IMR-90 (cell line): ENCODE data around the gene EXOC4. TPM values are rescaled to one million over a fixed set of nuclear protein-coding genes. Genes with fewer than 3 reads are reported as not detected.

Experiments
- ATAC-seq: fragments of 200-7000 bp; cut with Tn5 transposase; 2 replicates; pipeline ENCODE4 v1.9.1; 2020; ENCODE audit warnings: low read depth, mild to moderate bottlenecking, moderate library complexity
- BruUV-seq: library from RNA; stranded (reverse); fragments of 400-500 nt; replicated peaks from 2 replicates; lab custom pipeline; 2021; lab: Mats Ljungman, UMichigan
- CTCF ChIA-PET: fragments of 300-600 bp; formaldehyde crosslinking; extraction: SDS; loops from one replicate; lab custom pipeline; 2021; ENCODE audit warnings: antibody characterized with exemption; lab: Yijun Ruan, JAX
- POLR2A ChIA-PET: fragments of 300-600 bp; sonication (Branson Sonifier 250); formaldehyde crosslinking; loops from one replicate; lab custom pipeline; 2022; ENCODE audit warnings: antibody characterized with exemption; ENCODE audit not compliant: unreplicated experiment; lab: Charles Lee
- DNase-seq: peaks from one replicate; pipeline ENCODE4 v3.0.0; 2013
- H2AFZ ChIP-seq: replicated peaks from 2 replicates; pipeline ENCODE3; 2013; ENCODE audit warnings: low read length, mild to moderate bottlenecking; ENCODE audit not compliant: poor library complexity
- H2AK5ac ChIP-seq: 2 replicates; pipeline ENCODE4 v1.6.1; 2013; ENCODE audit warnings: low read depth, low read length, inconsistent platforms
- H2AK9ac ChIP-seq: replicated peaks from 2 replicates; pipeline ENCODE3; 2013; ENCODE audit warnings: mild to moderate bottlenecking, low read depth, low read length, moderate library complexity; ENCODE audit not compliant: poor library complexity
- H2BK120ac ChIP-seq: 2 replicates; pipeline ENCODE4 v1.6.1; 2013; ENCODE audit warnings: low read depth, low read length, inconsistent platforms
- H2BK15ac ChIP-seq: 3 replicates; pipeline ENCODE4 v1.6.1; 2013; ENCODE audit warnings: low read depth, low read length, inconsistent platforms
- H2BK20ac ChIP-seq: 2 replicates; pipeline ENCODE4 v1.6.1; 2013; ENCODE audit warnings: low read depth, mild to moderate bottlenecking, inconsistent platforms, low read length, moderate library complexity
- H2BK5ac ChIP-seq: 2 replicates; pipeline ENCODE4 v1.6.1; 2013; ENCODE audit warnings: mild to moderate bottlenecking, low read depth, low read length, inconsistent platforms; ENCODE audit not compliant: poor library complexity, severe bottlenecking
- H3K14ac ChIP-seq: replicated peaks from 2 replicates; pipeline ENCODE4 v1.6.1; 2013; ENCODE audit warnings: low read depth, low read length, inconsistent platforms
- H3K18ac ChIP-seq: 2 replicates; pipeline ENCODE4 v1.6.1; 2013; ENCODE audit warnings: low read depth, low read length, control low read depth
- H3K23ac ChIP-seq: 2 replicates; pipeline ENCODE4 v1.6.1; 2013; ENCODE audit warnings: low read depth, low read length, inconsistent platforms
- H3K27ac ChIP-seq: 2 replicates; pipeline ENCODE4 v1.5.1; 2013; ENCODE audit warnings: mild to moderate bottlenecking, control low read depth, low read length; ENCODE audit not compliant: insufficient read depth
- H3K27me3 ChIP-seq: 2 replicates; pipeline ENCODE4 v1.6.1; 2013; ENCODE audit warnings: low read length; ENCODE audit not compliant: control insufficient read depth, insufficient read depth
- H3K36me3 ChIP-seq: 2 replicates; pipeline ENCODE4 v1.6.1; 2013; ENCODE audit warnings: low read length, mixed read lengths; ENCODE audit not compliant: control insufficient read depth, insufficient read depth
- H3K4ac ChIP-seq: 2 replicates; pipeline ENCODE4 v1.6.1; 2013; ENCODE audit warnings: low read depth, low read length, inconsistent platforms
- H3K4me1 ChIP-seq: 2 replicates; pipeline ENCODE4 v1.6.1; 2013; ENCODE audit warnings: low read length, mixed read lengths; ENCODE audit not compliant: control insufficient read depth, insufficient read depth
- H3K4me2 ChIP-seq: 2 replicates; pipeline ENCODE4 v1.6.1; 2013; ENCODE audit warnings: low read depth, mild to moderate bottlenecking, control low read depth, low read length, moderate library complexity
- H3K4me3 ChIP-seq: 2 replicates; pipeline ENCODE4 v1.5.1; 2013; ENCODE audit warnings: low read depth, mild to moderate bottlenecking, control low read depth, low read length, moderate library complexity; ENCODE audit not compliant: insufficient read depth
- H3K56ac ChIP-seq: 2 replicates; pipeline ENCODE4 v1.6.1; 2013; ENCODE audit warnings: low read length, inconsistent platforms; ENCODE audit not compliant: insufficient read depth; ENCODE audit errors: extremely low read depth
- H3K79me1 ChIP-seq, 2 experiments: 2 replicates each; pipeline ENCODE4 v1.6.1; 2013; ENCODE audit warnings: low read length in 2 of 2, inconsistent platforms in 1 of 2, low read depth in 1 of 2
- H3K9ac ChIP-seq: 2 replicates; pipeline ENCODE4 v1.6.1; 2013; ENCODE audit warnings: low read depth, low read length, control low read depth
- H3K9me1 ChIP-seq: 2 replicates; pipeline ENCODE4 v1.6.1; 2013; ENCODE audit warnings: low read length, inconsistent platforms; ENCODE audit not compliant: insufficient read depth
- H3K9me3 ChIP-seq: 2 replicates; pipeline ENCODE4 v1.6.1; 2013; ENCODE audit warnings: low read length; ENCODE audit not compliant: control insufficient read depth, insufficient read depth
- H4K20me1 ChIP-seq: 2 replicates; pipeline ENCODE4 v1.6.1; 2013; ENCODE audit warnings: low read length, inconsistent platforms; ENCODE audit not compliant: insufficient read depth
- H4K5ac ChIP-seq: 2 replicates; pipeline ENCODE4 v1.6.1; 2013; ENCODE audit warnings: mild to moderate bottlenecking, low read depth, low read length, control low read depth
- H4K8ac ChIP-seq, 2 experiments: 2 replicates each; pipeline ENCODE4 v1.6.1; 2013; ENCODE audit warnings: low read depth in 2 of 2, low read length in 2 of 2, control low read depth in 1 of 2, inconsistent platforms in 1 of 2
- H4K91ac ChIP-seq: 2 replicates; pipeline ENCODE4 v1.6.1; 2013; ENCODE audit warnings: low read depth, low read length, inconsistent platforms; ENCODE audit not compliant: insufficient read depth
- BHLHE40 ChIP-seq: fragments of 150-350 bp; IDR thresholded peaks from 2 replicates; pipeline ENCODE4 v1.6.1; 2016; ENCODE audit warnings: mild to moderate bottlenecking, low read depth, low read length
- CEBPB ChIP-seq: IDR thresholded peaks from 2 replicates; pipeline ENCODE4 v1.6.1; 2012; ENCODE audit warnings: low read depth, low read length, improper control_type of control experiment
- CHD1 ChIP-seq: IDR thresholded peaks from 2 replicates; pipeline ENCODE4 v1.6.1; 2012; ENCODE audit warnings: low read depth, low read length, improper control_type of control experiment
- FOS ChIP-seq: fragments of 150-350 bp; IDR thresholded peaks from 2 replicates; pipeline ENCODE4 v1.6.1; 2016; ENCODE audit warnings: low read depth, low read length
- MAFK ChIP-seq: IDR thresholded peaks from 2 replicates; pipeline ENCODE4 v1.6.1; 2012; ENCODE audit warnings: low read depth, low read length, improper control_type of control experiment
- MAZ ChIP-seq: IDR thresholded peaks from 2 replicates; pipeline ENCODE4 v1.6.1; 2012; ENCODE audit warnings: low read depth, mild to moderate bottlenecking, low read length, improper control_type of control experiment, moderate library complexity, borderline replicate concordance
- MXI1 ChIP-seq: IDR thresholded peaks from 2 replicates; pipeline ENCODE4 v1.6.1; 2012; ENCODE audit warnings: low read depth, mild to moderate bottlenecking, low read length, moderate library complexity, borderline replicate concordance
- NFE2L2 ChIP-seq: fragments of 150-350 bp; IDR thresholded peaks from 2 replicates; pipeline ENCODE4 v1.6.1; 2016; ENCODE audit warnings: low read depth, mild to moderate bottlenecking, low read length
- POLR2A ChIP-seq: IDR thresholded peaks from 2 replicates; pipeline ENCODE4 v1.6.1; 2012; ENCODE audit warnings: mild to moderate bottlenecking, low read depth, low read length
- RAD21 ChIP-seq: IDR thresholded peaks from 2 replicates; pipeline ENCODE4 v1.6.1; 2012; ENCODE audit warnings: low read length, improper control_type of control experiment
- RCOR1 ChIP-seq: IDR thresholded peaks from 2 replicates; pipeline ENCODE4 v1.6.1; 2012; ENCODE audit warnings: mild to moderate bottlenecking, low read length, improper control_type of control experiment; ENCODE audit not compliant: insufficient replicate concordance
- RFX5 ChIP-seq: IDR thresholded peaks from 2 replicates; pipeline ENCODE4 v1.8.0; 2012; ENCODE audit warnings: low read depth, mild to moderate bottlenecking, low read length, moderate library complexity
- SMC3 ChIP-seq: fragments of 150-350 bp; IDR thresholded peaks from 2 replicates; pipeline ENCODE4 v1.6.1; 2016; ENCODE audit warnings: low read depth, mild to moderate bottlenecking, antibody characterized with exemption, low read length, moderate library complexity
- WGBS, 2 experiments: methylation state at CpG; one replicate each; pipeline versions ENCODE4 v1.1.5 to v1.1.7; 2013; ENCODE audit warnings: missing lambda C conversion rate in 2 of 2; ENCODE audit not compliant: insufficient read length in 1 of 2; ENCODE audit errors: extremely low coverage in 2 of 2; 5-methylcytosine and 5-hydroxymethylcytosine counted together
- dilution Hi-C: fragments of 300-500 bp; cut with HindIII; formaldehyde crosslinking; loops from one replicate; pipeline ENCODE4 v1.14.3; 2018; ENCODE audit warnings: low sequenced_read_pairs; ENCODE audit not compliant: unreplicated experiment
- in situ Hi-C: fragments of 300-500 bp; cut with MboI; formaldehyde crosslinking; loops from 3 replicates; pipeline ENCODE4 v1.14.3; 2019; ENCODE audit warnings: low sequenced_read_pairs, inconsistent platforms, mixed read lengths
- intact Hi-C: fragments of 100-400 bp; cut with micrococcal nuclease; formaldehyde crosslinking; loops from 2 replicates; pipeline ENCODE4 v1.10.0; 2022
- polyA plus RNA-seq, 3 experiments: library from polyadenylated mRNA; depleted of rRNA; stranded (reverse); fragments of >200 nt; gene quantifications; 2 replicates each; pipeline ENCODE4 v1.2.3, GENCODE V29; 2012; ENCODE audit warnings: low replicate concordance in 1 of 3
- total RNA-seq: library from RNA; depleted of rRNA; stranded (reverse); fragments of >200 nt; gene quantifications from 2 replicates; pipeline ENCODE4 v1.2.3, GENCODE V29; 2012
- TF ChIP-seq, protein P1 (sequence below): fragments of 150-350 bp; IDR thresholded peaks from 2 replicates; pipeline ENCODE4 v1.6.1; 2017; ENCODE audit warnings: mild to moderate bottlenecking, antibody characterized with exemption, low read length, low read depth
- TF ChIP-seq, protein P2 (sequence below): fragments of 150-350 bp; IDR thresholded peaks from 2 replicates; pipeline ENCODE4 v1.6.1; 2016; ENCODE audit warnings: low read depth, mild to moderate bottlenecking, low read length, moderate library complexity, borderline replicate concordance
- TF ChIP-seq, protein P3 (sequence below): conservative IDR thresholded peaks from 2 replicates; pipeline ENCODE4 v1.5.1; 2012; ENCODE audit warnings: mild to moderate bottlenecking, low read depth, low read length, improper control_type of control experiment

EXOC4 gene
- total and polyA plus RNA-seq, 2 of the 4 experiments (the other 2 are of a cell fraction): 25.4 to 94.6 TPM

DNA sequence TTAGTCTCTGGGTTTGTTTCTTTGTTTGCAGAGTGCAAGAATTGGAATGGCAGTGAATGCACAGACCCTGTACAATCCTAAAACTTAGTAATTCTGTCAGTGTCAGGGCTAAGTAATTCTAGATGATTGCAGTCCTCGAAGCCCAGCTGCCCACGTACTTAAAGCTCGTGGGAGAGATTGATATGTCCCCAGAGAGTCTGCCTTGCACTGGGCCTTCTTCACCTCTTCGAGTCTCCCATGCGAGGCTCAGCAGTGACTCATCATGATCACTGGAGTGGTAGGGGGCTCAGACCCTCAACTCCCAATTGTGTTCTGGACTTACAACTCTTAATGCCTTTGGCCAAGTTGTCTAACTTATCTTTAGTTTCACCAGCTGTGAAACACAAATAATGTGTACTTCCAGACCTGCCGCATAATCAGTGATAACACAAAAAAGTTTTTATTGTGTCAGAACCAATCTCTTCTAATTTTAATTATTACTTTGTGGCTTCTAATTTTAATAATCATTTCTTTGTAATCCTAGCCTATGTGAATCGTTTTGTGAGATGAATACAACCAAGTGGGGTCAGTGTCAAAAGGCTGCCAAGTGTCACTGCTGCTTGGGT is 528.7 kb downstream of the EXOC4 start:
- dilution Hi-C loops (no loop called here), in situ Hi-C loops (no loop called here)
- ATAC-seq: no peak

More for the DNA sequence above, 528.7 kb downstream of the EXOC4 start:
- Histone ChIP-seq H2AFZ (no peak overlapping the region), H3K18ac (no peak overlapping the region), H3K23ac (no peak overlapping the region), H2BK120ac (no peak overlapping the region), H3K4me1 (no peaks in the 10 kb centered on the region), H3K4ac (no peak overlapping the region), H4K91ac (no peak overlapping the region), H2AK9ac (no peak overlapping the region), H3K27me3 (no peaks in the 10 kb centered on the region), H4K8ac (no peak overlapping the region), H3K27ac (no peak overlapping the region), H2BK20ac (no peak overlapping the region), H3K9ac (no peak overlapping the region), H3K4me2 (no peak overlapping the region), H3K14ac (no peak overlapping the region), H3K4me3 (no peak overlapping the region), H3K56ac (no peak overlapping the region), H3K36me3 (no peaks in the 10 kb centered on the region), H3K9me1 (no peaks in the 10 kb centered on the region), H2AK5ac (no peak overlapping the region), H3K9me3 (no peaks in the 10 kb centered on the region), H4K5ac (no peak overlapping the region), H2BK5ac (no peak overlapping the region), H4K20me1 (no peaks in the 10 kb centered on the region), H3K79me1 (no peaks in the 10 kb centered on the region), H2BK15ac (no peak overlapping the region)
- POLR2A ChIA-PET: interaction anchor here (0.6 kb wide), 1 partner anchor 152 kb away, joined by 5 read pairs; no protein-coding TSS in a partner anchor
- no TSS peak for BruUV-seq
- TF ChIP-seq RCOR1 (no peak), POLR2A (no peak), SMC3 (no peak), RAD21 (no peak), MXI1 (no peak), RFX5 (no peak), MAFK (no peak), MAZ (no peak), CEBPB (no peak), BHLHE40 (no peak), FOS (no peak), CHD1 (no peak), NFE2L2 (no peak)
- TF ChIP-seq, protein P1, sequence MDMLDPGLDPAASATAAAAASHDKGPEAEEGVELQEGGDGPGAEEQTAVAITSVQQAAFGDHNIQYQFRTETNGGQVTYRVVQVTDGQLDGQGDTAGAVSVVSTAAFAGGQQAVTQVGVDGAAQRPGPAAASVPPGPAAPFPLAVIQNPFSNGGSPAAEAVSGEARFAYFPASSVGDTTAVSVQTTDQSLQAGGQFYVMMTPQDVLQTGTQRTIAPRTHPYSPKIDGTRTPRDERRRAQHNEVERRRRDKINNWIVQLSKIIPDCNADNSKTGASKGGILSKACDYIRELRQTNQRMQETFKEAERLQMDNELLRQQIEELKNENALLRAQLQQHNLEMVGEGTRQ: no peak
- TF ChIP-seq, protein P2, sequence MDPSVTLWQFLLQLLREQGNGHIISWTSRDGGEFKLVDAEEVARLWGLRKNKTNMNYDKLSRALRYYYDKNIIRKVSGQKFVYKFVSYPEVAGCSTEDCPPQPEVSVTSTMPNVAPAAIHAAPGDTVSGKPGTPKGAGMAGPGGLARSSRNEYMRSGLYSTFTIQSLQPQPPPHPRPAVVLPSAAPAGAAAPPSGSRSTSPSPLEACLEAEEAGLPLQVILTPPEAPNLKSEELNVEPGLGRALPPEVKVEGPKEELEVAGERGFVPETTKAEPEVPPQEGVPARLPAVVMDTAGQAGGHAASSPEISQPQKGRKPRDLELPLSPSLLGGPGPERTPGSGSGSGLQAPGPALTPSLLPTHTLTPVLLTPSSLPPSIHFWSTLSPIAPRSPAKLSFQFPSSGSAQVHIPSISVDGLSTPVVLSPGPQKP: no peak
- TF ChIP-seq, protein P3, sequence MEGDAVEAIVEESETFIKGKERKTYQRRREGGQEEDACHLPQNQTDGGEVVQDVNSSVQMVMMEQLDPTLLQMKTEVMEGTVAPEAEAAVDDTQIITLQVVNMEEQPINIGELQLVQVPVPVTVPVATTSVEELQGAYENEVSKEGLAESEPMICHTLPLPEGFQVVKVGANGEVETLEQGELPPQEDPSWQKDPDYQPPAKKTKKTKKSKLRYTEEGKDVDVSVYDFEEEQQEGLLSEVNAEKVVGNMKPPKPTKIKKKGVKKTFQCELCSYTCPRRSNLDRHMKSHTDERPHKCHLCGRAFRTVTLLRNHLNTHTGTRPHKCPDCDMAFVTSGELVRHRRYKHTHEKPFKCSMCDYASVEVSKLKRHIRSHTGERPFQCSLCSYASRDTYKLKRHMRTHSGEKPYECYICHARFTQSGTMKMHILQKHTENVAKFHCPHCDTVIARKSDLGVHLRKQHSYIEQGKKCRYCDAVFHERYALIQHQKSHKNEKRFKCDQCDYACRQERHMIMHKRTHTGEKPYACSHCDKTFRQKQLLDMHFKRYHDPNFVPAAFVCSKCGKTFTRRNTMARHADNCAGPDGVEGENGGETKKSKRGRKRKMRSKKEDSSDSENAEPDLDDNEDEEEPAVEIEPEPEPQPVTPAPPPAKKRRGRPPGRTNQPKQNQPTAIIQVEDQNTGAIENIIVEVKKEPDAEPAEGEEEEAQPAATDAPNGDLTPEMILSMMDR: no peak
- DNase-seq: no peak
- WGBS, 2 experiments: 89% methylated on average over 3 of the region's 7 CpGs; no CpG with 5 or more reads in 1 of the 2 experiments
- intact Hi-C loops: no loop called here
- CTCF ChIA-PET: no interaction called here
